ENCODE data around the gene CAMK2A. TPM values are rescaled to one million over a fixed set of nuclear protein-coding genes. Genes with fewer than 3 reads are reported as not detected.
A peak's percentile ranks its signal among the peaks of the same experiment; 100 is the strongest.

The CAMK2A gene
- total and polyA plus RNA-seq, 11 donors, result 3.2 to 26.0 (median 15.2) TPM

DNA sequence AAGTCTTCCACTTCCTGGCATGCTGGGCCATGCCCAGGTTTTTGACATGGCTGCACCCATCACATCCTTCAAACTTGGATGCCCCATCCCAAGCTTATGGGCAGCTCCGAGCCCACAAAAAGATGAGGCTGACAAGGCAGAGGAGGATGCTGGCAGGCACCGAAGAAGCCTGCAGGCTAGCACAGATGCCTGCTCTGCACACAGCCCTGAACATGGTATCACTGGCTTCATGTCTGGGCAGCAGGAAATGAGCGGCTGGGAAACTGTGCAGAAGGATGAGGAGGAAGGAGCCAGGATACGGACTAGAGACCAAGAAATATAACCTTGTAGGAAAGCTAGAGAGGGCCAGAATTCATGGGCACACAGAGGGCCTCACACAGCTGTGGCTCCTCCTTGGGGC is 14.8 kb downstream of the CAMK2A start:
- intact Hi-C loops (cut with DNase I), result loop anchor here in 5 of 10 donors (5.0 to 10.0 kb wide), 3 partner anchors 67 to 160 kb away; no protein-coding TSS in a partner anchor
- Histone ChIP-seq H3K27me3 (no peaks in the 10 kb centered on the region), H3K36me3 (no peaks in the 10 kb centered on the region), H3K27ac (no peak overlapping the region), H3K9me3 (no peaks in the 10 kb centered on the region), H3K4me1 (no peaks in the 10 kb centered on the region), H3K4me3 (no peak overlapping the region)
- TF ChIP-seq, protein P1, sequence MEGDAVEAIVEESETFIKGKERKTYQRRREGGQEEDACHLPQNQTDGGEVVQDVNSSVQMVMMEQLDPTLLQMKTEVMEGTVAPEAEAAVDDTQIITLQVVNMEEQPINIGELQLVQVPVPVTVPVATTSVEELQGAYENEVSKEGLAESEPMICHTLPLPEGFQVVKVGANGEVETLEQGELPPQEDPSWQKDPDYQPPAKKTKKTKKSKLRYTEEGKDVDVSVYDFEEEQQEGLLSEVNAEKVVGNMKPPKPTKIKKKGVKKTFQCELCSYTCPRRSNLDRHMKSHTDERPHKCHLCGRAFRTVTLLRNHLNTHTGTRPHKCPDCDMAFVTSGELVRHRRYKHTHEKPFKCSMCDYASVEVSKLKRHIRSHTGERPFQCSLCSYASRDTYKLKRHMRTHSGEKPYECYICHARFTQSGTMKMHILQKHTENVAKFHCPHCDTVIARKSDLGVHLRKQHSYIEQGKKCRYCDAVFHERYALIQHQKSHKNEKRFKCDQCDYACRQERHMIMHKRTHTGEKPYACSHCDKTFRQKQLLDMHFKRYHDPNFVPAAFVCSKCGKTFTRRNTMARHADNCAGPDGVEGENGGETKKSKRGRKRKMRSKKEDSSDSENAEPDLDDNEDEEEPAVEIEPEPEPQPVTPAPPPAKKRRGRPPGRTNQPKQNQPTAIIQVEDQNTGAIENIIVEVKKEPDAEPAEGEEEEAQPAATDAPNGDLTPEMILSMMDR (IDR thresholded peaks at IDR 0.05), result no peak
- no peak for TF ChIP-seq POLR2A (IDR thresholded peaks at IDR 0.05)
- ATAC-seq (no peak), DNase-seq (no peak)
- 81 to 93% (median 89%) methylated on average over 4 of the region's 4 CpGs for WGBS, 4 donors

DNA sequence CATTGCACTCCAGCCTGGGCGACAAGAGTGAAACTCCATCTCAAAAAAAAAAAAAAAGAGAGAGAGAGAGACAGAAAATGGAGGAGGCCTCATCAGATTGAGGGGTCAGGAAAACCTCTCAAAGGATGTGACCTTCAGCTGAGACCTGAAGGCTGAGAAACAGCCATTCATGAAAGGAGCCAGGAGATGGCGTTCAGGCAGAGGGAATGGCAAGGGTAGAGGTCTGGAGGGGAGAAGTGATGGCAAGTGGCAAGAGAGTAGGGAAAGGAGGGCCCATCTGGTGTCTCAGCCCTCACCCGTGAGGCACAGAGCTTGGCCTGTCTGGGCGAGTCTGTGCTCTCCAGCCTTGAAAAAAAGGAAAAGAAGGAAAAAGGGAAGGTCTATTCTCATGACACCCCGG is 17.0 kb downstream of the CAMK2A start:
- TF ChIP-seq, protein P1 (IDR thresholded peaks at IDR 0.05), result peak in 5 of 12 donors; percentile 10 to 40 (median 27)
- no peak for TF ChIP-seq POLR2A (IDR thresholded peaks at IDR 0.05)
- Histone ChIP-seq H3K36me3 (no peaks in the 10 kb centered on the region), H3K9me3 (no peaks in the 10 kb centered on the region), H3K4me1 (no peaks in the 10 kb centered on the region), H3K27me3 (no peaks in the 10 kb centered on the region), H3K27ac (no peak overlapping the region), H3K4me3 (no peak overlapping the region)
- intact Hi-C loops (cut with DNase I), result loop anchor here in 4 of 10 donors (5.0 to 10.0 kb wide), 2 partner anchors 80 to 162 kb away; no protein-coding TSS in a partner anchor
- DNase-seq (no peak), ATAC-seq (peak in 2 of 4 donors; percentile 25 to 57)
- WGBS, 4 donors, result 73 to 77% (median 77%) methylated on average over 5 of the region's 5 CpGs

DNA sequence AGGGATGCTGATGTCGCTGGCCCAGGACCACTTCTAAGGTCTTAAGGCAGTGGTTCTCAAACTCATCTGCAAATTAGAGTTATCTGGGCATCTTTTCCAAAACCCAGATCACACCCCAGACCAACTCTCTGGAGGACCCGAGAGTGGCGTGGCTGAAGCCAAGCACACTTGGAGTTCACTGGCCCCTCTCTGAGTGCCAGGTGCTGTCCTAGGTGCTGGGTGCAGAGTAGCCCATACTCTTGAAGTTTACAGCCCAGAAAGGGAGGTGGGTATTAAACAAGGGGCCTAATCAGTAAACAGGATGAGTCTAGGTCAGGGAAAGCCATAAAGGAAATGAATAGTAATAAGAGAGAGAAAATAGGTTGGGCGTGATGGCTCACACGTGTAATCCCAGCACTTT is 17.6 kb downstream of the CAMK2A start:
- DNase-seq (no peak), ATAC-seq (no peak)
- intact Hi-C loops (cut with DNase I), result loop anchor here in 4 of 10 donors (5.0 to 10.0 kb wide), 2 partner anchors 80 to 163 kb away; no protein-coding TSS in a partner anchor
- no peak overlapping the region for H3K4me3 ChIP-seq
- no peaks in the 10 kb centered on the region for H3K27me3 ChIP-seq
- no peaks in the 10 kb centered on the region for H3K36me3 ChIP-seq
- TF ChIP-seq POLR2A (IDR thresholded peaks at IDR 0.05), result no peak
- TF ChIP-seq, protein P1 (IDR thresholded peaks at IDR 0.05), result no peak
- 73 to 86% (median 77%) methylated on average over 5 of the region's 5 CpGs for WGBS, 4 donors
- no peaks in the 10 kb centered on the region for H3K4me1 ChIP-seq
- no peaks in the 10 kb centered on the region for H3K9me3 ChIP-seq
- no peak overlapping the region for H3K27ac ChIP-seq

DNA sequence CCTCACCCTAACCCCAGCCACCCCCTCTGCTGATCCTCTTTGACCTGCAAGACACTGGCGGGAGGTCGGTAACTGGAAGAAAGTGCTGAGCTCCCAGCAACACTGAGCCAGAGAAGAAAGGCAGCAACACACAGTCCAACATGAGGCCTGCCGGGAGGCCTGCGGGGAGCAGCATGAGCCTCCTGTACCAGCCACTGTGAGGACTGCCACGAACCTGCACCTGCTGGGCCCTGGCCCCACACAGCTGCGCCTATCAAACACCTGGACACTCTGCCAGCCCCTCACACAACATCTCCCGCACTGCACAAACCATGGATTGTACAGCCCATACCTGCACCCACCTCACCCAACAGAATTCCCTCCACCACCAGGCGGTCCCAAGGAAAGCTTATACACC is 18.3 kb downstream of the CAMK2A start:
- DNase-seq, result no peak
- Histone ChIP-seq H3K27ac (no peak overlapping the region), H3K9me3 (no peaks in the 10 kb centered on the region), H3K4me1 (no peaks in the 10 kb centered on the region), H3K4me3 (no peak overlapping the region), H3K27me3 (no peaks in the 10 kb centered on the region), H3K36me3 (no peaks in the 10 kb centered on the region)
- intact Hi-C loops (cut with DNase I), result loop anchor here in 4 of 10 donors (5.0 to 10.0 kb wide), 2 partner anchors 81 to 164 kb away; no protein-coding TSS in a partner anchor
- no peak for TF ChIP-seq POLR2A (IDR thresholded peaks at IDR 0.05)
- TF ChIP-seq, protein P1 (IDR thresholded peaks at IDR 0.05), result no peak
- no peak for ATAC-seq
- WGBS, 4 donors, result 90 to 95% (median 93%) methylated on average over 6 to 8 of the region's 8 CpGs
